GM06990 (cell line): ENCODE measurements around the gene LSM10.

Source experiments
- DNase-seq: peaks from one replicate; pipeline ENCODE4 v3.0.0-alpha.2; 2011; ENCODE audit not compliant: insufficient read length; ENCODE audit errors: extremely low read depth
- H3K27me3 ChIP-seq: replicated peaks from 2 replicates; pipeline ENCODE4 v1.6.0; 2011; ENCODE audit warnings: low read length; ENCODE audit not compliant: control insufficient read depth, insufficient read depth
- H3K36me3 ChIP-seq: 2 replicates; pipeline ENCODE4 v1.5.1; 2011; ENCODE audit warnings: low read length; ENCODE audit not compliant: control insufficient read depth, insufficient read depth
- H3K4me3 ChIP-seq: replicated peaks from 2 replicates; pipeline ENCODE4 v1.5.1; 2011; ENCODE audit warnings: low read depth, mild to moderate bottlenecking, control low read depth, low read length
- CTCF ChIP-seq: IDR thresholded peaks from 2 replicates; pipeline ENCODE4 v1.5.1; 2011; ENCODE audit warnings: low read length, control low read depth, mild to moderate bottlenecking, inconsistent platforms; ENCODE audit not compliant: insufficient read depth, poor library complexity, severe bottlenecking

LSM10 gene

DNA sequence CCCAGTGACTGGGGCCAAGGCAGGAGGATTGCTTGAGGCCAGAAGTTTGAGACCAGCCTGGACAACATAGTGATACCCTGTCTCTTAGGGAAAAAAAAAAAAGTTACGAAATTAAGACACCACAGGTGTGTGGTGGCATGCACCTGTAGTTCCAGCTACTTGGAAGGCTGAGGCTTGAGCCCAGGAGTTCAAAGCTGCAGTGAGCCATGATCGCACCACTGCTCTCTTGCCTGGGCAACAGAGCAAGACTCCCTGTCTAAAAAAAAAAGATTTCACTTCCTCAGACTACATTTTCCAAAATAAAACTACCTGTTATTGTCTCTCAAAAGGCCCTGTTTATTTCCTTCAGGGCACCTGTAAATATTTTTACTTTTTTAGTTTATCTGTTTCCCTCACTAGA, 7.3 kb downstream of the LSM10 start:
- Histone ChIP-seq H3K27me3 (no peaks in the 10 kb centered on the region), H3K4me3 (no peak overlapping the region), H3K36me3 (peaks cover 8% of the 10 kb centered on the region)
- no peak for TF ChIP-seq CTCF
- no peak for DNase-seq

DNA sequence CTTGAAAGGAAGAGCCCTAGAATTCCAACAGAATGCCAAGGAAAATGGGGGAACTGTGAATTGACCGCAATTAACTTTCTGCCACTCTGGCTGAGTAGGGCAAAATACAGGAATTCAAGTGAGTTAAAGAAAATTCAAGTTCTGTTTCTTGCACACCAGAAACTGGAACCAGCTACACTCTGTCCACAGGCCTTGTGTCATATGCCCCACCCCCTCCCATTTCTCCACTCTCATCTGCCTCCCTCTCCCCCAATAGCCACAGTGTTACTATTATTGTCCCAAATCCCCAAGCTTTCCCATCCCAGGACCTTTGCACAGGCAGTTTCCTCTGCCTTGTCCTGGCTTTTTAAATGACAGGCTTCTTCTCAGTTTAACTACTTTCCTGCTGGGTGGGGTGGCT, 7.7 kb downstream of the LSM10 start:
- peaks cover 8% of the 10 kb centered on the region for H3K36me3 ChIP-seq
- no peak for TF ChIP-seq CTCF
- no peaks in the 10 kb centered on the region for H3K27me3 ChIP-seq
- no peak overlapping the region for H3K4me3 ChIP-seq
- DNase-seq = no peak

- no peak for DNase-seq
- TF ChIP-seq CTCF = no peak
- peaks cover 8% of the 10 kb centered on the region for H3K36me3 ChIP-seq
- no peak overlapping the region for H3K4me3 ChIP-seq
- H3K27me3 ChIP-seq = no peaks in the 10 kb centered on the region
These were observed 8.4 kb downstream of the LSM10 start for GRCh38 chr1:36389261-36389660.

- DNase-seq = no peak
- Histone ChIP-seq H3K4me3 (peak overlapping the region; percentile 59), H3K27me3 (no peaks in the 10 kb centered on the region), H3K36me3 (peaks cover 2% of the 10 kb centered on the region)
- no peak for TF ChIP-seq CTCF
These were observed 10.4 kb downstream of the LSM10 start for GRCh38 chr1:36387141-36387949.

GRCh38 chr1:36386265-36387140, 11.2 kb downstream of the LSM10 start:
- H3K4me3 ChIP-seq = peak overlapping the region; percentile 59
- H3K36me3 ChIP-seq = no peaks in the 10 kb centered on the region; the same call in none of the 2 replicates
- H3K27me3 ChIP-seq = no peaks in the 10 kb centered on the region
- DNase-seq = peak; percentile 84
- peak; percentile 8 for TF ChIP-seq CTCF
